ENCODE results near the gene RNF25.

The RNF25 gene

GRCh38 chr2:218679119-218679518 lies 7.3 kb upstream of the RNF25 start:
- no peak for DNase-seq

GRCh38 chr2:218671097-218671653 lies 627 bp downstream of the RNF25 start:
- DNase-seq: no peak

DNA sequence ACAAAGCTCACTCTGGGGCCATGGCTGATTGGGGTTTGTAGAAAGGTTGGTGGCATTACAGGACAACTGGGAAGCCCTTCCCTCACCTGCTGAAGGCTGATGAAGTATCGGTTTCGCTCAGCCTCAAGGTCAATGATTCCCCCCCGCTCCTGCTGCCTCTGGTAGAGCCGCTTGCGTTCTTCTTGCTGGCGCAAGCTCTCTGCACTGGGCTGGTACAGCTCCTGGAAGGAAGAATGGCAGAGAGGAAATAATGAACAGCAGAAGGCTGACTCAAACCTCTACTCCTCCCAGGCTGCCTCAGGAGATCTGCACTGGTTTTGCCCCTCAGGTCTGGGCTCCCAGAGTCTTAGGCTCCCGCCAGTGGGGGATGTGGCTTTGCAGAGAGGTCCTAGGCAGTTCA lies 7.1 kb downstream of the RNF25 start:
- no peak for DNase-seq

- DNase-seq: no peak
Observed at GRCh38 chr2:218663901-218664300, 7.9 kb downstream of the RNF25 start.

GRCh38 chr2:218662827-218663226 lies 9.0 kb downstream of the RNF25 start:
- no peak for DNase-seq

GRCh38 chr2:218662377-218662776 lies 9.4 kb downstream of the RNF25 start:
- no peak for DNase-seq

GRCh38 chr2:218659988-218660358 lies 11.8 kb downstream of the RNF25 start:
- DNase-seq: no peak

GRCh38 chr2:218659258-218659987 lies 12.4 kb downstream of the RNF25 start, which contains the start of the genes BCS1L and ZNF142:
Gene BCS1L, plus strand, starts transcription at chr2:218659683. Its CDS starts 1,305 bp downstream, at chr2:218660988.
Gene ZNF142, minus strand, starts transcription at chr2:218659623. Its CDS starts 3,194 bp downstream, at chr2:218656429.
- DNase-seq: peak; percentile 73 to 90 (median 84)

DNA sequence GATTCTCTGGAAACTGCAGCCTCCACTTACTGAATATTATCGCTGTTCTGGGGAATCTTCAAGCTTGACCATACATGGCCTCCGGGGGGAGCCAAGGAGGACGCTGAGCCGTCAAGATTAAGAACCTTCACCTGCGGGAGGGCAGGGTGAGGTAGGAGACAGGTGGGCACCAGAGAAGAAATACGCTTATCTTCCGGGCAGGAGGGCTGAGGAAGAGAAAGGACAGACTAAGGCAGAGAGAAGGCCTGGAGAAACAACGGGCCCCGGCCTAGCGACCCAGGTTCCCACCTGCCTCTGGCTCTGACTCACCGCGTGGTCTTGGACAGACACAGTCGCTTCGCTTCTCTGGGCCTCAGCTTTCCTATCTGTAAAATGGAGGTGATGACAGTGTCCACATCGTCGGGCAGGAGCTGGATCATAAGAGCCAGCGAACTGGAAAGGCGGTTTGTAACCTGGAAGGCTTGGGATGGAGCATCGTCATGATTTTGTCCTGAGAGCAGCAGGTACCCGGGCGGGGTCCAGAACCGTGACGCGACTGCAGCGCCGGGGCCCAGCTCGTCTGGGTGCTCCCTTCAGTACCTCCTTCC lies 13.0 kb downstream of the RNF25 start:
- DNase-seq: peak in 3 of 5 donors; percentile 19 to 42 (median 23)

DNA sequence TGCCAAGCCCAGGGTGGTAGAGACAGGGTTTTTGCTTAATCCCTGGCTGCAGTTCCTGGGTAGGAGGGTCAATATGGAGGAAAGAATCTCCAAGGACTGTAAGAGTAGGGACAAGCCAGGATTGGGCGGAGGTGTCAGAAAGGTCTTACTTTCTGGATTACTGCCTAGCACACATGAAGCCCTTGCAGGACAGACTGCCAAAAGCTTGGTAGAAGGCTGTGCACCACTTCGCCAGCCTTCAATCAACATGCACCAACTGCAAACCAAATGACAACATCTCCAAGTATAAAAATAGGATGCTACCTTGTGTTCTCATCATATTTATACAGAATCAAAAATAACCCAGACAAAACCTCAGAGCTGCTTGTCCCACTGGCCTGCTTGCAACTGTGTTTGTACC lies 16.1 kb downstream of the RNF25 start:
- DNase-seq: no peak

DNA sequence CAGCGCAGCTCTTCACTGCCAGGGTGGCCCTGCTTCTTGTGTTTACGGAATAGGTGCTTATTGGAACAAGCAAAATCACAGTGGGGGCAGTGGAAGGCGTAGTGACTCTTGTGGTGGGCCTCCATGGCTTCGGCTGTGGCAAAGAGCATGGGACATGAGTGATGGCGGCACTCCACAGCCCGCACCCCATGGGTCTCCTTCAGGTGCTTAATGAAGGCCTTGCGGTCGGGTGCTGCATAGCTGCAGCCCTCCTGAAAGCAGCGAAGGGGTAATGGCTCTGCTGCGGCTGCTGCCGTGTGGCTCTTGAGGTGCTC lies 23.1 kb downstream of the RNF25 start:
- no peak for DNase-seq

DNA sequence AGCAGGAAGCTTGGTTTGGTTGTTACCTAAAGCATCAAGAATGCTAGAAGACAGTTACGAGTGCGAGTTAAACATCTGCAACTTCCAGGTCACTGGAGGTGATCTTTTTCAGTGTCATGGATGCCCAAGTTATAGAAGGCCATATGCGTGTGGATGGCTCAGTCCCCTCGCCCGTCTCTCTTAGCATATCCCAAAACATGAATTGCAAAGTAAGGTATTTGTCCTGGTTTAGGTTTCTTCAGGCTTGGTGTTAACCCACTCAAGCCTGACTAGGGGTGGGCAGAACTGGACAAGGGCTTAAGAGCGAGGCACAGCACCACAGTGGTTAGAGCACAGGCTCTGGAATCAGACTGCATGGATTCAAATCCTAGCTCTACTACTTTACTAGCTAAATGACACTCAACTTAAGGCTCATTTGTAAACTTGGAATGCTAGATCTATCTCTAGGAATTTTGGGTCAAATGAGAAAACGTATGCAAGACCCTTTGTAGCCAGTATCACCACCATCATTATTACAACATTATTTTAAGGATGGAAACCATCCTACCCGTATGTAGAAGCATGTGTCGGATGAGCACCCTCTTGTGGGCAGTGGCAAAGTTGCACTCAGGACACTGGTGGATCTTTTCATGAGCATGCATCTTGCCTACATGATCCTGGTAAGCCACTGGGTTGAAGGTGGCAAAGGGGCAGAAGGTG lies 23.6 kb downstream of the RNF25 start:
- peak in 3 of 5 donors; percentile 24 to 53 (median 30) for DNase-seq

DNA sequence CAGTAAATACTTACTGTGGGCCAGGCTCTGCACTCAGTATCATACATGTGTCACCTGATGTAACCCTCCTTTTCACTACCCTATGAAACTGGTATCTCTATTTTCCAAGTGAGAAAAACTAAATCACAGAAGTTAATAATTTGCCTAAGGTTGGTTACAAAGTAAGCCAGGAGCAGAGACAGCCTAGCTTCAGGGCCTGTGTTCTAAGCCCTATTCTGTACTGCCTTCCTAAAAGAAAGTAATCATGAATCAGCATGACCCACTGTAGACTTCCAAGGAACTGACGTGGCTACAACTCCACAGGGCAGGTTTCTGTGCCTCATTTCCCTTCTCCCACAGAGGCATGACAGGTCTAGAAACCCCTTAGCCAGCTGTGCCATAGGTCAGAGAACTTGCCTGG lies 26.7 kb downstream of the RNF25 start:
- no peak for DNase-seq

DNA sequence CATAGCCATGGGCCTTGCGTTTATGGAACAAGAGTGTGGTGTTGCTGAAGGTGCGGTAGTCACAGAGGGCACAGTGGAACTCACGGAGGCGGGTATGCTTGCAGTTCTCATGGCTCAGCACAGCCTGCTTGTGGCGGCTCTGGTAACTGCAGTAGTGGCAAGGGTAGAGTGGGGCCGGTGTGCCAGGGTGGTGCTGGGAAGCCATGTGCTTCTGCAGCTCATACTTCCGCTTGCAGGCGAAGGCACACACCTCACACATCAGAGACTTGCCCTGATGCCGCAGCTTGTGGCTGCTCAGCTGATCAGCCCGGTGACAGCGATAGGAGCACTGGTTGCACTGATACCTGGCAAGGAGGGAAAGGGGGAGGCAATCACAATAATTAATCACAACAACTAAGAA lies 27.1 kb downstream of the RNF25 start:
- DNase-seq: no peak

DNA sequence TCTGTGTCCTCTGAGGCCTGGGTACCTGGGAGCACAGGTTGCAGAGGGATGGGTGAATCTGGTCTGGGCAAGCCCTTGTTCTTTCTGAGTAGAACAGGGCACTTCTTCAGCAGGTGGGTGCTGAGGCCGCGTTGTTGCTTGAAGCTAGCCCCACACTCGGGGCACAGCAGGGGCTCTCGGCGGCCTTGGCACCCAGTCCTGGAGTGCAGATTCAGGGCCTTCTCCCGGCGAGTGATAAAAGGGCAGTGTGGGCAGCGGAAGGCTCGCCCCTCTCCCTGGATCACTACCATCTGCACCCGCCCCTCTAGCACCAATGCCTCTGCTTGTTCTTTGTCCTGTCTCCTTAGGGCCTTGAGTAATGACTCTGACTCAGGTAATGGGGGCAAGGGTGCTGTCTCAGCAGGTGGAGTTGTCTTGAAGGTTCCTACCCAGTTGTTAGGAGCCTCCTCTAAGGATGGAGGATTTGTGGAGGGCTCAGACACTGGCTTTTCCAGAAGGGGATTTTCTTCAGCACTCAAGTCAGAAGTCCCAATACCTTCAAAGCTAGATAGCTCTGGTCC lies 28.0 kb downstream of the RNF25 start:
- DNase-seq: no peak

DNA sequence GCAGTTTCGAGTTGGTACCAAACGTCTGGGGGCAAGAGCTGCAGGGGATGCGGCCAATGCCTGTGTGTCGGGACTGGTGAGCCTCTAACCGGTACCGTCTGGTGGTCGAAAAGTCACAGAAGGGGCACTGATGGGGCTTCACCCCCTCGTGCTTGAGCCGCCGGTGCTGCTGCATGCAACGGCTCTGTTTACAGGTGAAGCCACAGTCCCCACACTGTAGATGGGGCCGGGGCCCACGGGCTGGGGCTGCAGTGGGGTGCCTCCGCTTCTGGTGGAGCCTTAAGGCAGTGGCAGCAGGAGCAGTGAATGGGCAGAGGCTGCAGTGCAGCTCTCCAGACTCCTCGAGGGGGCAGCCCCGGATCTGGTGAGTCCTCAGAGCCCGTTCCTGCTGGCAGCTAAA lies 29.0 kb downstream of the RNF25 start:
- no peak for DNase-seq

GRCh38 chr2:218642121-218642656 lies 29.6 kb downstream of the RNF25 start:
- no peak for DNase-seq

DNA sequence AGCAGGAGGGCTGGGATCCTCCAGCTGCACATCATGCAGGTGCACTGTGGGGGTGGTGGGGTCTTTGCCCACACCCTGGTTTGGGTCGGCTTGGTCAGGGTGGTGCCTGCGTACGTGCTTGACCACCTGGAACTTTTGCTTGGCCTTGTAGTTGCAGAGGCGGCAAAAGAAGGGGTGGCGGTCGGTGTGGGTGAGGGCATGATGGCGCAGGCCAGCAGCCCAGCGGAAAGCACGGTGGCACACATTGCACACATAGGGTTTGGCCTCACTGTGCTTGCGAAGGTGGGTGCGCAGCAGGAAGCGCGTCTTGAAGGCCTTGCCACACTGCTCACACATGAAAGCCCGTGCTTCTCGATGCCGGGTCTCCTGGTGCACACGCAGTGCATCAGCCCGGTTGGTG lies 33.4 kb downstream of the RNF25 start:
- DNase-seq: no peak

DNA sequence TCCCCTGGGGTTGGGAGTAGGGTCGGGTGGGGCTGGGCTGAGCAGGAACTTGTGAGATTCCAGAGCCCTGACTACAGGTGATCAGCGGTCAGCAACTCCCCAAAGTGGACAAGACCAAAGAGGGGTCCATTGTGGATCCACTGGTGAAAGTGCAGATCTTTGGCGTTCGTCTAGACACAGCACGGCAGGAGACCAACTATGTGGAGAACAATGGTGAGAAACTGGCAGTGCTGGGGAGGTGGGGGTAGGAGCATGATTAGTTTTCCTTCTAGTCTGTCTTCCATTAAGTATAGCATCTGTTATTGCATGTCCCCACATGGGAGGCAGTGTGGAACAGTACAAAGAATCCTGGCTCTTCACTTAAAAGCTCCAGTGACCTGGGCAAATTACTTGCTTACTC lies 36.1 kb downstream of the RNF25 start:
- no peak for DNase-seq

DNA sequence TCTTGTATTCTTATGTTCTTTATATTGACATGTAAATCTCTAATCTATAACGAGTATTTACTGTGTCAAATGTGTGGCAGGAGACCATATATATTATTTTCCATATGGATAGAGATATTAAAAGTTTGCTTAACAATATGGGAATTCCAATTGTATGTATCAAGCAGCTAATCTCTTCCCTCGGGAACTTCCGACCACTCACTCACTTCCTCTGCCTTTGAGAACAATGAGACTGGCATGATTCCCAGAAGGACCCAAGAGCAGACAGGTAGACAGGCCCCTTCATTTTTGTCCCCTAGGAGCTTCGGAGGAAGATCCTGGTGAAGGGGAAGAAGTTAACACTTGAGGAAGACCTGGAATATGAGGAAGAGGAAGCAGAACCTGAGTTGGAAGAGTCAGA lies 40.0 kb downstream of the RNF25 start:
- no peak for DNase-seq

DNA sequence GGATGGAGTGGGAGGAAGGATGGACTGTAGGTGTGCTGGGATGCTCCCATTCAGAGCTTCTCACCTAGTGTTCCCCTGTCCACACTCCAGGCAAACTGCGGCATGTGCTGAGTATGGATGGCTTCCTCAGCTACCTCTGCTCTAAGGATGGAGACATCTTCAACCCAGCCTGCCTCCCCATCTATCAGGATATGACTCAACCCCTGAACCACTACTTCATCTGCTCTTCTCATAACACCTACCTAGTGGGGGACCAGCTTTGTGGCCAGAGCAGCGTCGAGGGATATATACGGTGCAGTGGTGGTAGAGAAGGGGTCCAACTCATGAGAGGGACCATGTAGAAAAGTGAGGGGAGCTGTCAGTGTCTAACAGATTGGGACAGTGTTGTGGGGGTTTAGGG lies 43.9 kb downstream of the RNF25 start:
- DNase-seq: no peak

DNA sequence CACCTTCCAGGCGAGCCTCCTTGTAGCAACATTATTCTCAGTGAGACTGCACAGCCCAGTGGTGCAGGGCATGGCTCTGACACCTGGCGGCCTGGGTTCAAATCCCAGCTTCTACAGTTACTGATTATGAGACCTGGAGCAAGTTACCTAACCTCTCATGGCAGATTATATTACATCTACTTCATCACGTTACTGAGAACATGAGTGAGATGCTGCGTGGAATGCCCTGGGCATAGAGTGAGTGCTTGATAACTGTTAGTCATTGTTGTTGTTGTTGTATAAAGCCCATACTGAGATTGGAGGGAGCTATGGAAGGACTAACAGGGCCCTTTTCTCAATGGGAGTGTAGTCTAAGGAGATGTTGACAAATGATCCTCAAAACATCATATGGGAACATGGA lies 45.4 kb downstream of the RNF25 start:
- no peak for DNase-seq

DNA sequence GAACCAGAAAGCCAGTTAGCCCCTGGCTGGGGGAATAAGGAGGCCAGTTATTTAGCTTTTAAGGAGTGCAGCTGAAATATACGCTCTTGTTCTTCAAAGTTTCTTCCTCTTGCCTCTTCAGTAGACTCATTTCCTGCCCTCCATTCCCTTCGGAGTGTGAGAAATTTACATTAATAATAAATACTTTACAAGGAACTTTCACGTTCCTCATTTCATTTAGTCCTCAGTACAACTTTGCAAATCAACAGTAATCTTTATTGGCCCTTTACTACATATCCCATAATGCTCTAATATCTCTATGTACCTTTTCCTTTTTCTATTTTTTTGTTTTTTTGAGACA lies 48.5 kb downstream of the RNF25 start:
- DNase-seq: no peak
